ENCODE measurements around the gene PIP5KL1.
"Not testable (repeated sequence)": the region's sequence is repeated elsewhere in the genome, so short reads cannot be mapped to it uniquely, and the experiment has no call there.

The PIP5KL1 gene

GRCh38 chr9:127885508-127886281 is 44.9 kb downstream of the PIP5KL1 start:
- DNase-seq = no peak

GRCh38 chr9:127884976-127885490 is 45.5 kb downstream of the PIP5KL1 start:
- DNase-seq = no peak

- no peak for DNase-seq
Observed at GRCh38 chr9:127884427-127884911, 46.1 kb downstream of the PIP5KL1 start.

DNA sequence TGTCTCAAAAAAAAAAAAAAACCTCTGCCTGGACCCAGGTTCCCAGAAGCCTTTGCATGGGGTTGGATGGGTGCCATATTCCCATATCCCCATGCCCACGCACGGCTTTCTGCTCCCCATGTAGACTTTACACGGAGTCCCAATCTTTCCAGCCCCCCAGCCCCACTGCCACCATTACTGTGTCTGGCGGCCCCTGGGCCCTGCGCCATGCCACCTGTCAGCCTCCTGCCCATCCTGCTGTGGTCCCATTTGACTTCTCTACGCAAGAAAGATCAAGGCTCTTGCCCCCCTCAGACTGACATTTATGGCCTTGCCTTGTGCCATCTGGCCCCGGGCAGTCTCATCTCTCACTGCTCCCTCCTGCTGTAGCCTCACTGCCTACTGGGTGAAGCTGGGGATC is 46.6 kb downstream of the PIP5KL1 start:
- no peak for DNase-seq

GRCh38 chr9:127881715-127882114 is 48.9 kb downstream of the PIP5KL1 start:
- DNase-seq = not testable (repeated sequence)

GRCh38 chr9:127880143-127880542 is 50.4 kb downstream of the PIP5KL1 start:
- DNase-seq = no peak

GRCh38 chr9:127878652-127879390 is 51.8 kb downstream of the PIP5KL1 start:
- DNase-seq = no peak

GRCh38 chr9:127878001-127878651 is 52.5 kb downstream of the PIP5KL1 start:
- DNase-seq = no peak

GRCh38 chr9:127877566-127877998 is 53.0 kb downstream of the PIP5KL1 start, which contains the start of gene AK1:
AK1 (minus strand) TSS chr9:127877675; CDS start chr9:127874617, 3,058 bp downstream.
- no peak for DNase-seq

DNA sequence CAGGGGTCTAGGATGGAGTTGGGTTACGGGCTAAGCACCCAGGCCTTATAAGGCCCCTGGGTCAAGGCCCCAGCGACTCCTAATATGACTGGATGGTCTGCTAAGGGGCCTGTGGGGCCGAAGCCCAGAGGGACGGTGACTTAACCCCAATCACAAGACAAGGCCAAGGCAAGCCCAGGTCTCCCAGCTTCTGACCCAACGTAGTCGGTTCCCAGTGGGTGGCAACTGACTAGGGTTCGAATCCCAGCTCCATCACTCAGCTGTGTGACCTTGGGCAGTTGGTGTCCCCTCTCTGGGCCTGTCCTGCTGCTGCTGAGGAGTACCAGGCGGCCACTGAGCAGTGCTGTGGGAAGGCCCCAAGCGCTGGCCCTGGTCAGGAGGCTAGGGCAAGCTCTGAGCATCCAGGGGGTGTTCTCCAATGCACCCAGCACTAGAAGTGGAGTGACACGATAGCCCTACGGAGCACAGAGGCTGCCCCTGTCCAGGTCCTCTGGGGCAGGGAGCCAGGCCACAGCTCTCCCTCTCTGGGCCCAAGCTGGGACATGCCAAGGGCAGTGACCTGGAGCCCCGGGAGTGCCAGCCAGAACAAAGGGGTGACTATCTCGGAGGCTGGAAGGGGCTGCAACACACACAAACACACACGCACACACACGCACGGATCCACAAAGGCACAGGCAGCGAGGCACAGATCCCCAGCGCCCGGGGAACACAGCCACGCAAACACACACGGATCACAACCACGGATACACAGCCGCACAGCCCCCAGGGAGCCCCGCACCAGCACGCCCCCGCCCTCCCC is 53.6 kb downstream of the PIP5KL1 start:
- DNase-seq = no peak

GRCh38 chr9:127876026-127876763 is 54.4 kb downstream of the PIP5KL1 start:
- no peak for DNase-seq

- DNase-seq = no peak
Observed at GRCh38 chr9:127875306-127875966, 55.1 kb downstream of the PIP5KL1 start.

GRCh38 chr9:127874301-127875221 is 56.0 kb downstream of the PIP5KL1 start:
- no peak for DNase-seq

GRCh38 chr9:127873886-127874285 is 56.7 kb downstream of the PIP5KL1 start:
- DNase-seq = no peak

- no peak for DNase-seq
Observed at GRCh38 chr9:127873223-127873691, 57.3 kb downstream of the PIP5KL1 start.

GRCh38 chr9:127872369-127873222 is 58.0 kb downstream of the PIP5KL1 start:
- DNase-seq = no peak

- DNase-seq = no peak
Observed at GRCh38 chr9:127871531-127871930, 59.0 kb downstream of the PIP5KL1 start.

DNA sequence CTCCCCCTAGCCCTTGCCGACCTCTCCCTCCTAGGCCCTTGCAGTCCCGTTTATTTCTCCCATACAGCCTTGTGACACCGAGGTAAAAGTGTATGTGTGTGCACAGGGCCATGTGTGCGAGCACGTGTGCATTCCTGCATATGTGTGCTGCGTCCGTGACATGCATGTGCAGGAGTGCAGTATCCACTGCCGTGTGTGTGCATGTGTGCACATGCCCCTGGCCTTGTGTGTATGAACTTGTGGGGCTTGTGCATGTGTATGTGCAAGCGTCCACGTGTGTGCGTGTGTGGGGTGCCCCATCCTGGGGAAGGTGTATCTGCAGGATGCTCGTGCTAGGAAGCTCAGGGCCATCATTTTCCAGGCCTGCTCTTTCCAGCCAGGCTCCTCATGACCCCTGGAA is 59.7 kb downstream of the PIP5KL1 start:
- DNase-seq = no peak

Data from stimulated activated CD4-positive, alpha-beta T cell treated with anti-CD3 and anti-CD28 coated beads, Interleukin-4, amount 100 ng/mL, for 24 hours (primary cell).